Measurements from ENCODE around the gene PSMD10. TPM values are rescaled to one million over a fixed set of nuclear protein-coding genes. Genes with fewer than 3 reads are reported as not detected.

PSMD10 gene, protein sequence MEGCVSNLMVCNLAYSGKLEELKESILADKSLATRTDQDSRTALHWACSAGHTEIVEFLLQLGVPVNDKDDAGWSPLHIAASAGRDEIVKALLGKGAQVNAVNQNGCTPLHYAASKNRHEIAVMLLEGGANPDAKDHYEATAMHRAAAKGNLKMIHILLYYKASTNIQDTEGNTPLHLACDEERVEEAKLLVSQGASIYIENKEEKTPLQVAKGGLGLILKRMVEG
- 59.7 and 65.0 TPM in 2 replicates for total RNA-seq

DNA sequence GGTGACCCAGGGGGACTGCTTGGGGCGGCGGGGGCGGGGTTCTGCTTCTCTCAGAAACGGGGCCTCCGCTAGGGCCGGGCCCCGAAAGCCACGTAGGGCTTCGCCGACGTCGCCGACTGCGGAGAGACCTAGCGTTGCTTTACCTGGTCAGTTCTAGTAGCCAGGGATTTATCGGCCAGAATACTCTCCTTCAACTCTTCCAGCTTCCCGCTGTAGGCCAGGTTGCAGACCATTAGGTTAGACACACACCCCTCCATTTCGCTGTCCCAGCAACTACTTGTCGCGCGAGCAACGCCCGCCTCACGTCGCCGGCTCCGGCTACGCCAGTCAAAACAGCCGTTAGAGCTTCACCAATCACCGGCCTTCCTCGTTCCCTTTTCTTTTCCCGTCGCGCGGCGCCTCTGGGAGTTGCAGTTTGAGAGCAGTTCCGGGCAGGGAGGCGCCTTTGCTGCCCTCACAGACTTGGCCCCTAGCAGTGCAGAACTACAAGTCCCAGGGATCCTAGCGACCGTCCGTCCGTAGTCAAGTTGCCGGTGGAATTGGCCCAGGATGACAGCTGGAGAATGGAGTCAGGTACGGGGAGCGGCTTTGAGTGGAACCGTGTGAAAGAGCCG, at the start of gene PSMD10, which contains the start of gene ATG4A:
Gene PSMD10 (minus strand): TSS at position 279 of the 614 bp plus-strand sequence. CDS start 22 bp downstream, at position 257.
Gene ATG4A (plus strand): TSS at position 515 of the 614 bp plus-strand sequence. CDS start 49 bp downstream, at position 564.
- peak; percentile 88 to 96 for DNase-seq (ENCODE audit: low read depth in 2 of 2)

DNA sequence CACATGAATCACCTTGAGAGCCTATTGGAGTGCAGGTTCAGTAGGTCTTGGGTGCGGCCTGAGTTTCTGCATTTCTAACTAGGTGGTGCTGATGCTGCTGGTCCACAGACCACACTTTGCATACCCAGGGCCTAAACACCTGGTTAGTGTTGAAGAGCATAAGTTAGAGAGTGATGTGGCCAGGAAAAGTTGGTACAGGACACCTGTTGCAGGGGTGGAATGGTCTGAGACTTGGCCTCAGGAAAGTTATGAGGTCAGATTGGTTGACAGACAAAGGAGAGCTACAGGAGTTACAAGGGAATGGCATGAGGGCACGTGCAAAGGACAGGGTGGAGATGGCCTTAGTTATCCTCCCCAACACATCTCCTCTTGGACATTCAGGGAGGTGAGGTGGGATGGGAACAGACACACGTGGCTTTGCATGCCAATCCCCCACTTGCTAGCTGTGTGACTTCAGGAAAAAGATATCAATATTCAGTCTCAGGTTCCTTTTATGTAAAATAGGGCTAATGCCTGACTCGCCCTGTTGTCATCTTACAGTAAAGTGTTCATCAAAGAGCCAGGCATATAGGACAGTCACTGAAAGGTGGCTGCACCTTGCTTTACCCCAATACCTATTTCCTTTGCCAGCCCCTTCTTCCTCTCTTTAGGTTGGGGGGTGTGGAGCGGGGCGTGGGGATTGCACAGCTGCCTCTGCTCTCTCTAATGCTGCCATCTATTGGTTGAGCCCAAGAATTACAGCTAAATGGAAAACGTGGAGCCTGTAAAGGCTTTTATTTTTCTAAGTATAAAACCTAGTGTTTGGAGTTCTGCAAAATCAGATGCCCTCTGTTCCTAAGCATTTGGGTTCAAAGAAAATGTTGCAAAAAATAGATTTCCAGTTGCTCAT, 47.7 kb upstream of the PSMD10 start:
- peak in 1 of 2 donors; percentile 26 for DNase-seq (ENCODE audit: low read depth in 2 of 2)

DNA sequence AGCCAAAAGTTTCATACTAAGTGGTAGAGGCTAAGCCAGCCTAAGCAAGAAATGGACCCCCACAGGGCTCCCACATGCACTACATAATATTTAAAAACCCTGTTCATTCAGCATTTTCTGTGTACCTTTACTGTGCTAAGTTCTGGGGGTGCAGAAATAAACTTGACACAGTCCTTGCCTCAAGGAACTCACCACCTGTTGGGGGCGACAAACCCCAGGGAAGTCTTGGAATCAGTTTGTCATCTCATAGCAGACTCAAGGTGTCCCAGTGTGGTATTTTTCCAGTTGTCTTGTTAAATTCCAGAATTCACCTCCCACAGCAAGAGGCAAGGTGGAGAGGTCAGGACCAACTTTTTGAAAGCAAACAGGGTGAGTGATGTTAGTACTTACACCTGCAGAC, 43.4 kb upstream of the PSMD10 start:
- no peak for DNase-seq (ENCODE audit: low read depth in 2 of 2)

DNA sequence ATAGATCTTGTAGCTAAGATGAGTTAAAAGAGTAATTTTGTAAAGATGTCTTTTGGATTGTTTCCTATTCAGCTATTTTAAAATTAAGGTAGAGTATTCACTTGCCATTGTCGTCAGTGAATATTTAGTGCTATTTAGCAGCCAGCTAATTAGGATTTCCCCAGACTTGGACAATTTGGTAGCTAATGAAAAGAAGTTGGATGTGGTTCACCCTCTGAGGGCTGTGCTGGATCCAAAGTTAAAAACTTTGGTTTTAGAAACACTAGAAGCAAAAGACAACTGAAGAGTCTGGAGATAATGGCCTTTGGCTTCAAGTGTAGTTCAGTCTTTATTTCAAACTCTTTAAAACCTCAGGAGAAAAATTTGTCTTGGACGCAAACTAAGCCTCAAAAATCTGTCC, 41.5 kb upstream of the PSMD10 start:
- DNase-seq (ENCODE audit: low read depth in 2 of 2) = no peak

DNA sequence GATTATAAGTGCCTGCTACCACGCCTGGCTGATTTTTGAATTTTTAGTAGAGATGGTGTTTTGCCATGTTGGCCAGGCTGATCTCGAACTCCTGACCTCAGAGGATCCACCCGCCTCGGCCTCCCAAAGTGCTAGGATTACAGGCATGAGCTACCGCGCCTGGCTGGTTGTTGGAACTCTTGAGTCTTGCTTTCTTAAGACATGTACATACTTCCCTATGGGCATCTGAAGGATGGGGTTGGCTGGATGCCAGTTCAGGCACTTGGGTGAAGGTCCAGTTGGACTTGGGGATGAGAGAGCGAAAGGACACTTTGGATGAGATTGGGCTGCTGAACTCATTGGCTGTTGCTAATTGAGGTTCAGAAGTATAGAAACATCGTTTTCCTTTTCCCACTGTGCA, 40.7 kb upstream of the PSMD10 start:
- no peak for DNase-seq (ENCODE audit: low read depth in 2 of 2)

DNA sequence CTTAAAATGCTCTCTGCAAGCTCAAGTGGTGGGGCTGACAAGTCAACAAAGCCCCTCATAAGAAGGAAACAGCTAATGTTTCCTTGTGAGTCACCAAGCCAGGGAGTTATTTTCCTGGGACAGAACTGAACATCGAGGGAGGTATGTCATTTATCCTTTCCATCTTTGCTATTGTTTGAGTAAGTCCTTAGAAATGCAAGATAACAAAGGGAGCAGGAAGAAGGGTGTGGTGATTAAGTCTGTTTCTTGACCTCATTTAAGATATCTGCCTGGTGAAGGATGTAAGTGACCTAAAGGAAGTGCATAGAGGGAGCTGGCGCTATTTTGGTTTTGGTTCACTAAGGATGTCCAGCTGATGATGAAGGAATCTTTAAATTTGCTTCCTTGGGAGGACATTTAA, 40.1 kb upstream of the PSMD10 start:
- DNase-seq (ENCODE audit: low read depth in 2 of 2) = peak in 1 of 2 donors; percentile 83

DNA sequence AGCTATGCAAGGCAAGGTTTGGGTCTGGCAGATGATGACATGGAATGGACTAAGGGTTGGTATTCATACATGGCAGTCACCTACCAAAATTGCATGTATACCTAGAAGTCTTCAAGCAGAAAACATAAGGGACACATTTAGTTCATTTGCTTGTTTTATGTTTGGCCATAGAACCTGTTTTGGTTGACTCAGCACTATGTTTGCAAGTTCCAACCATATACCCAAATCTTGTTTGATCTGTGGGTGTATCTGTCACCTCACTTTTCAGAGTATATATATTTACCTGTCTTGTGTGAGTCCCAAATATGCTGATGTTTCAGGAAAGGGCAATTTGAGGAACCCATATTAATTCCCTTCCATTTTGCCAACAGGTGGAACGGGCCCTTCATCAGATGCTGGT, 39.5 kb upstream of the PSMD10 start:
- no peak for DNase-seq (ENCODE audit: low read depth in 2 of 2)

DNA sequence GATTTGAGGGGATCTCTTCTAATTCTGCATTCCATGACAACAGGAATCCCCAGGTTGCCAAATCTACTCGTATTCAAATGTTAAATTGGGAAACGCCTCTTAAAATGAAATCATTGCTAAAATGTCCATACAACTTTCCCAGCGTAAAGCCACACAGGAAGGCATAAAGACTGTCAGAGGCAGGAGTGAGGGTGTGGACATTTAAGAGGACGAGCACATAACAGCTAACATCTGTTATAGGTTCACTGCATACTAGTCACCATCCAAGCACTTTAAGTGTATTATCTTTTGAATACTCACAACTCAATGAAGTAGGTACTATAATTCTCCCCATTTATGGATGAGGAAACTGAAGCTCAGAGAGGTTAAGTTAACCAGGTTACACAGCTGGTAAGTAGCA, 35.8 kb upstream of the PSMD10 start:
- no peak for DNase-seq (ENCODE audit: low read depth in 2 of 2)

DNA sequence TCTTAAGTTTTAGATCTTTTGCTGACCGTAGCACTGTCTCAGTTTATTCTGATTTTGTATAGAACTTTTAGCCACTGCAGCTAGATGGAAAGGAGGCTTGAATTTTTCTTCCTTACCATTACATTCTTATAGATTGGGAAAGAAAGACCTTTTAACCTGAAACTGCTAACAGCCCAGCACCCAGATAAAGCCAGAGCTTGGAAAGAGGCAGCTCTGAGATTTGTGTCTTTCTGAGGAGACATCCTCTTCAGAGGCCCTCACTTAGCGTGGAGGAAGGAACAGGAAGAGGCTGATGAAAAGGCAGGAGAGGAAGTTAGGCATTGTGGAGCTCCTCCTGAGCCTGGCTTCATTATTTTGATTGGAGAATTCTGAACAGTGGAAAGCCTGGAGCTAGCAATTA, 35.3 kb upstream of the PSMD10 start:
- peak in 1 of 2 donors; percentile 3 for DNase-seq (ENCODE audit: low read depth in 2 of 2)

DNA sequence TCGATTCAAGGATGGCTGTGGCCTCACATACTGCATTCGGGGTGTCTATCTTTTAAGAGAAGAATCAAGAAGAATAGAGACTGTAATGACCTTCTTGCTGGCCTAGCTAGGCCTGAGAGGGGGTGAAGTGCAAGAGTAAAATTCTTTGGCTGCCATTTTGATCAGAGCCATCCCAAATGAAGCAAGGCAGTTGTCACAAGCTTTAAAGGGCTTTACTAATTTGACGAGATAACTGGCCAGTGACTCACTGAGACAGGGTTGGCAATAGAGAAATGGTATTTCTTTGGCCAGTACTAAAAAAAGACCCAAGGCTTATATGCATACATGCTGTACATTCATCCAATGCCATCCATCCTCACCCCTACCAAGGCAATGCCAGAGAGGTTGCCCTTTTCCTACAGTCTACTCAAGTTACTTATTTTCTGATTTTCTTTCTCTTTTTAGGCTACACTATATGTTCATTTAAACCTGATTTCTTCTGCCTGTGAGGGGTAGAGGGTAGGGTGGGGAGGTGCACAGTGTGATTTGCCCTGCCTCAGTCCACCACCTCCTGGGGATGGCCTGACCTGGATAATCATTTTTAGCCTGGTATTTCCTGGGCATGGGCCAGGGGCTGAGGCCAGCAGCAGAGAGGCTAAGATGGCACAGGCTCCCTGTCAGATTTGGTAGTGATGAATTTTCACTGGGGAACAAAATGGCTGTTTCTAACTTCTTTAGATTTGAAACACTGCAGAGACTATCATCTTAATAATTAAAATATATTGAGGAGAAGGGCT, 32.4 kb upstream of the PSMD10 start:
- DNase-seq (ENCODE audit: low read depth in 2 of 2) = no peak

DNA sequence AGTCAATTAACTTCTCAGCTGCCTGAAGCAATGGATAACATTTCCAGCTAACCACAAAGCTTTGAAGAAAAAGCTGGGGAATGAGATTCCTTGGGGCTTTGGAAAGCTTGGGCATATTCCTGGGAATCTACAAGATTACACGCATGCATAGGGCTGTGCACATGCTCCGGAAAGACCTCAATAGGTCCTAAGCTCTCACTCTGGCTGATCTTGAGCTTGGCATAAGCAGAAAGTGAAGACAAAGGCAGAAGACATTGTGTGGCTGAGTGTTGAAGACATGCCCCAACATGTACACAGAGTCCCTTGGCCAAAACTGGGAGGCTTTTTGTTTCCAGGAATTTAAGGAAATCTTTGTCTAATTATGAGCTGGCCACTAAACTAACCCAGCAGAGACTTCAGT, 31.4 kb upstream of the PSMD10 start:
- DNase-seq (ENCODE audit: low read depth in 2 of 2) = peak in 1 of 2 donors; percentile 13

DNA sequence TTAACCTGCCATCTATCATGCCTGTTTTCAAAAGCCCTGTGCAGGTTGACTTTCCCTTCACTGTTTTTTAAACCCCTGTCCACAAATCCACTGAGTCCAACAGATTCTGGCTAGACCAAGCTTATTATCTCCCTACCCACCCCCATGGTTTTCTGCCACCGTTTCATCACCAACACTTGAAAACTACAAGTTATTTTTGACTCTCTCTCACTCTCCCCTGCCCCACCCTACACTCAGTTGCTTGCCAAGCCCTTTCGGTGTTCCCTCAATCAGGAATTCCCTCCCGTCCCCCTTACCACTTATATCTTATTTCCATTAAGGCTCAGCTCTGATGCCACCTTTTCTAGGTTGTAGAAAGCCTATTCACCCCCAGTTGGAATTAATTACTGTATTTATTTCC, 29.9 kb upstream of the PSMD10 start:
- no peak for DNase-seq (ENCODE audit: low read depth in 2 of 2)

DNA sequence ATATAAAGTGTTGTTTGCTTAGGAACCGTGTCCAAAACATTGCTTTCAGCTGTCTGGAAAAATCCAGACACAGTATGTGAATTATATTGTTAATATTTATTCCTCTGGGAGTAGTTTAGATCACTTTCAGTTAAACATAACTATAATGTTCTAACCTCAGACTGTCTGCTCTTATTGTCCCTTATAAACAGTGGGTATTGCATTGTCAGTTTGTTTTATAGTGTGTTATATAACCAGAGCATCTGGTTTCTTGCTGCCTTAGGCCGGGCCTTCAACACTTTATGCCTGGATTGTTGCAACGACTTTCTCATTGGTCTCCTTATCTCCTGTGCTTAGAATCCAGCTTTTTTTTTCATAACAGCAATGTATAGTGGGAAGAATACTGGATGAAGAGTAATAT, 26.6 kb upstream of the PSMD10 start:
- no peak for DNase-seq (ENCODE audit: low read depth in 2 of 2)

DNA sequence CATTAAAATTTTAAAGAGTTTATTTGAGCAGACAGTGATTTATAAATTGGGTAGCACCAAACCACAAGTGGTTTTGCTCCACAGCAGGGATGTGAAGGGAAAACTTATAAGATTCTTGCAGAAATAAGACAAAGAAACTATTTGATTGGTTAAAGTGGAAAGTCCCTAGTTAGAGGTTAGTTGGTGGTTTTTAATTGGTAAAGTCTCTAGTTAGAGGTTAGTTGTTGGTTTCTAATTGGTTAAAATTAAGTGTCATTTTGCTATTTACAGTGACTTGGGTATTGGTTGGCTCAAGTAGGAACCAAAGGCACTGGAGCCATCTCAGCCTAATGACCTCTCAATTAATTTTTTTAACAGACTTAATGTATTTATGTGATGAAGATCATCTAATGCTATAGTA, 23.2 kb upstream of the PSMD10 start:
- no peak for DNase-seq (ENCODE audit: low read depth in 2 of 2)

DNA sequence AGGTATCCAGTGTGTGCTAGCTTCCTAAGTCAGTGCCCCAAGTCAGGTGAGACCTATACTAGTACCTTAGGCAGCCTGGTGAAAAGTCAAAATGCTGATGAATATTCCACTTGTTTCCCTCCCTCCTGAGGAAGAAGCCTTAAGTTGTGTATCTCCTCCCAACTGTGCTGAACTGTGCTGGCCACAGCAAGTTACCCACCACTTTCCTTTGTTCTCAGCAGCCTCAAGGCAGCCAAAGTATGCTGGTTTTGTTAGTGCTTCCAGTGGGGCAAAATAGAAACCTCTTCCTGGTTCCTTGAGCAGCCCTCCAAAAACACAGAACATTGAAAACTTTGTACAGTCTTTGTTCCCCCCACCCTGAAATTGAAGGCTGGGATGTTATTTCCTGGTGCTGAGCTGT, 14.1 kb upstream of the PSMD10 start:
- DNase-seq (ENCODE audit: low read depth in 2 of 2) = no peak

DNA sequence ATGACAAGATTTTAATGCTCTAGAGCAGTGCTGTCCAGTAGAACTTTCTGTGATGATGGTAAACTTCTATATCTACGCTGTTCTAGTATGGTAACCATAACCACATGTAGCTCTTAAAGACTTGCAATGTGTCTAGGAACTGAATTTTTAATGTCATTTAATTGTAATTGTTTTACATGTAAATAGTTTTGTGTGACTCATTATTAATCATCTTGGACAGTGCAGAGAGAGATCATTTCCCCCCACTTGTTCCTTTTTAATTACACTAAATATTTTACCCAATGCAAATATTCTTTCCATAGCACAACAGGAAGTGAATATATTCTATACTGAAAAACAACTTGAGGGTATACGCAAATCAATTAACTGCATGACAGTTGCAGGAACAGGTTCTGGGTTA, 6.0 kb upstream of the PSMD10 start:
- peak in 1 of 2 donors; percentile 1 for DNase-seq (ENCODE audit: low read depth in 2 of 2)

DNA sequence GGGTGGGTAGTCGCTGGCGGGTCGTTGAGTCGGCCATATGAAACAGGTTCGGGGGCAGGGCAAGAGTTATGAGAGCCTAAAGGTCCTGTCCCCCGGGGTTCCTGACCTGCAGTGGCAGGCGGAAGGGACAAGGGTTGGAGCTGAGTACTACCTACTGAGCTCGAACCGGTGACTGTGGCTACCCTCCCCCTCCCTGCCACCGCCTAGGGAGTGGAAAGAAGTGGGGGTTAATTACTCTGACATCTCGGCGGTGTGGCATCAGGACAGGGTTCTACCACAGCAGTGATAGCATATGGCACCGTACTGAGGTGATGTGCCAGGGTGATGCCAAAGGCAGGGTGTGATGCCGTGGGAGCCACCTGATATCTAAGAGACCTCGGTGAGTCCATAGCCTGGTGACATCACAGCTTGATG, 543 bp upstream of the PSMD10 start:
- no peak for DNase-seq (ENCODE audit: low read depth in 2 of 2)

DNA sequence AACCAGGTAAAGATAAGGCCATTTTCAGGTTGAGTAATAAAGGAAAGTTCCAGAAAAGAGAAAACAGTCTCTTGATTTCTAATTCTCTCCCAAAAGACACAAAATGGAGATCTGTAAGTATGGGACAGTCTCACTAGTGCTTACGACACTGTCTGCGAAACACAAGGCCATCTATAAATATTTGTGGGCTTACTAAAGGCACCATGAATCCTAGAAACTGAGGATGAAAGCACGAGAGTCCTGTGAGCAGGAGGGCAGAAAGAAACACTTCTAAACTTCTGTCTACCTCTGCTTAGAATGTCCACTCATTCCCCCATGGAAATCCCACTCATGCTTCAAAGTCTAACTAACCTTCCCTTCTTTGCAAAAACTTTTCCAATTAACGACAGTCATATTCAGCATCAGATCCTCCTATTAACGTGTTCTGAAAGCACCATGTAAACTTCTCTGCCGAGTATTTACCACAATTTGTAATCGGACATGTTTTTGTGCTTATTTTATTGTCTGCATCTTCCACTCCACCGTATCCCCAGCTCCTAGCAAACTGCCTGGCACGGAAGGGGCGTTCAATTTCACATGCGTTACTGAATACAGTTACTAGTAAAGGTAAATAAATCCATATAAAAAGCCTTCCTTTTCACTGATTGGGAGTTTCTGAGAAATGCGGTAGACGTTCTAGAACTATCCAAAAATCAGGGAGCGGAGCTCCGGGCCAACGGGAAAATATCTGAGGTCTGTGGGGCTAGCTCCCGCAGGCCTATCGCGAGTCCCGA, 665 bp downstream of the PSMD10 start:
- peak in 1 of 2 donors; percentile 31 for DNase-seq (ENCODE audit: low read depth in 2 of 2)

DNA sequence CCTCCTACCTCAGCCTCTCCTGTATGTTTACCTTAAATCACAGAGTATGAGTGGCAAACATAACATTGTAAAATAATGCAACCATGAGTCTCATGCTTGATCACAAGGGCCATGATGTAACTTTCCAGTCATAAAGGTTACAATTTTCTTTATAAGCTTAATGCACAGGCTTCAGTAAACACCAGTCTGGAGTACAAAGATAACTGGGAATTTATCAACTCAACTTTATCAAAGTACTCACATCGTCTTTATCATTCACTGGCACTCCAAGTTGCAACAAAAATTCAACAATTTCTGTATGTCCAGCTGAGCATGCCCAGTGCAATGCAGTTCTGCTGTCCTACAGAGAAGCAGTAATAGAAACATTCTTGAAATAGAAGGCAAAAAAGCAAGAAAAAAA, 2.8 kb downstream of the PSMD10 start:
- no peak for DNase-seq (ENCODE audit: low read depth in 2 of 2)

DNA sequence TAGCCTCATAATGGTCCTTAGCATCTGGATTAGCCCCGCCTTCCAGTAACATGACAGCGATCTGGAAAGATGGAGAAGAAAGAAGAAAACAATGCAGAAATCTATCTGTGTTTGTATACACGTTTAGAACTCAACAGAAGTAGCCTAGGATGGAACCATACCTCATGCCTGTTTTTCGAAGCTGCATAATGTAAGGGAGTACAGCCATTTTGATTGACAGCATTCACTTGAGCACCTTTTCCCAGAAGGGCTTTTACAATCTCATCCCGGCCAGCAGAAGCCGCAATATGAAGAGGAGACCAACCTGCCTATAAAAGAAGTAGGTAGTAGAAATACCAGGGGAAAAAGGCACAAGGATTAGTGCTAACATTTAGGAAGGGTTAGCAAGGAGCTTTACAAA, 3.5 kb downstream of the PSMD10 start:
- no peak for DNase-seq (ENCODE audit: low read depth in 2 of 2)

DNA sequence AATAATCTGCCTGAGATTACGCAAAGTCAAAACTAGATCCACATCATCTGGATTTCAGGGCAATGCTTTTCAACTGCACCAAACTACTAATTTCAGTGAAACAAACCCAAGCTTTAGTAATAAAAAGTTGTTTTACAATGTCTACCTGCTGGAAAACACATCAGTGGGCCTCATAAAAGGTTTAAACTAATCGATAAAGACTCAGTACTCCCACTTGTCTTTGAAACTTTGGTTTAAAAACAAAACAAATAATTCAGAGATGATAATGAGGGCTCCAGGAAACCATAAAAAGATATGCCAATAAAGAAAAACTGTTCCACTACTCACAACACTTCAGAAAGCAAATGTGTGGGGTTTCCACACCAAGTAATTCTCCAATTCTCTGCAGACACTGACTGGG, 10.2 kb downstream of the PSMD10 start:
- no peak for DNase-seq (ENCODE audit: low read depth in 2 of 2)
